HEK293 (cell line): Measurements from ENCODE around the gene ZNF334.

Experiments
- CTCF ChIA-PET: fragments of 350-600 bp; formaldehyde crosslinking; extraction: SDS; loops from one replicate; lab custom pipeline; 2021; ENCODE audit warnings: antibody characterized with exemption; lab: Yijun Ruan, JAX
- POLR2A ChIA-PET: fragments of 300-600 bp; formaldehyde crosslinking; extraction: SDS; loops from one replicate; lab custom pipeline; 2020; ENCODE audit warnings: antibody characterized with exemption, inconsistent platforms; lab: Yijun Ruan, JAX
- H3K27ac ChIP-seq: fragments of 200-500 bp; sonication (Bioruptor generic); 2 replicates; pipeline ENCODE4 v1.5.1; 2014; ENCODE audit warnings: low read depth, low read length, control low read depth, inconsistent platforms; ENCODE audit errors: extremely low read depth
- H3K36me3 ChIP-seq, 2 experiments: fragments of 200-500 bp in 1 of 2; sonication (Bioruptor generic) in 1 of 2; 1 replicate in 1 of 2; 2 replicates in 1 of 2; pipeline ENCODE4 v1.5.1; 2014 to 2017; ENCODE audit warnings: inconsistent platforms in 2 of 2, low read length in 2 of 2; ENCODE audit not compliant: control insufficient read depth in 2 of 2, insufficient read depth in 1 of 2
- H3K4me1 ChIP-seq: fragments of 200-500 bp; sonication (Bioruptor generic); 2 replicates; pipeline ENCODE4 v1.5.1; 2014; ENCODE audit warnings: mild to moderate bottlenecking, low read length, inconsistent platforms; ENCODE audit not compliant: control insufficient read depth, insufficient read depth
- H3K4me3 ChIP-seq: 2 replicates; pipeline ENCODE4 v1.5.1; 2011; ENCODE audit warnings: low read depth, mild to moderate bottlenecking, control low read depth, low read length, moderate library complexity
- H3K9me3 ChIP-seq: fragments of 200-500 bp; sonication (Bioruptor generic); 2 replicates; pipeline ENCODE4 v1.5.1; 2014; ENCODE audit warnings: low read depth, low read length, inconsistent platforms; ENCODE audit not compliant: control insufficient read depth, insufficient read depth
- BCL6B ChIP-seq: fragments of 450-650 bp; formaldehyde crosslinking; IDR thresholded peaks from 2 replicates; pipeline ENCODE4 v1.5.1; 2017; ENCODE audit warnings: missing biosample characterization, missing genetic modification characterization
- GLI4 ChIP-seq: fragments of 450-650 bp; formaldehyde crosslinking; IDR thresholded peaks from 2 replicates; pipeline ENCODE4 v1.5.1; 2016; ENCODE audit warnings: missing biosample characterization, missing genetic modification characterization
- OSR2 ChIP-seq: fragments of 450-650 bp; formaldehyde crosslinking; IDR thresholded peaks from 2 replicates; pipeline ENCODE4 v1.5.1; 2016; ENCODE audit warnings: missing biosample characterization, missing genetic modification characterization
- SALL2 ChIP-seq: fragments of 450-650 bp; formaldehyde crosslinking; IDR thresholded peaks from 2 replicates; pipeline ENCODE4 v1.5.0; 2017; ENCODE audit warnings: missing biosample characterization, mild to moderate bottlenecking, missing genetic modification characterization, borderline replicate concordance
- ZBTB17 ChIP-seq: fragments of 450-650 bp; formaldehyde crosslinking; IDR thresholded peaks from 2 replicates; pipeline ENCODE4 v1.5.1; 2016; ENCODE audit warnings: missing biosample characterization, missing genetic modification characterization
- ZNF221 ChIP-seq: fragments of 450-650 bp; formaldehyde crosslinking; IDR thresholded peaks from 2 replicates; pipeline ENCODE4 v1.5.1; 2017; ENCODE audit warnings: missing biosample characterization, missing genetic modification characterization, borderline replicate concordance
- ZNF292 ChIP-seq: fragments of 450-650 bp; formaldehyde crosslinking; IDR thresholded peaks from 2 replicates; pipeline ENCODE4 v1.5.1; 2016; ENCODE audit warnings: low read depth, missing biosample characterization, missing genetic modification characterization, borderline replicate concordance
- ZNF433 ChIP-seq: fragments of 450-650 bp; formaldehyde crosslinking; IDR thresholded peaks from 2 replicates; pipeline ENCODE4 v1.5.1; 2016; ENCODE audit warnings: missing biosample characterization, missing genetic modification characterization, low read depth
- ZNF473 ChIP-seq: fragments of 450-650 bp; formaldehyde crosslinking; IDR thresholded peaks from 2 replicates; pipeline ENCODE4 v1.5.1; 2017; ENCODE audit warnings: missing biosample characterization, missing genetic modification characterization
- ZNF518A ChIP-seq: fragments of 450-650 bp; formaldehyde crosslinking; conservative IDR thresholded peaks from 2 replicates; pipeline ENCODE4 v1.5.1; 2016; ENCODE audit warnings: low read depth, missing biosample characterization, missing genetic modification characterization
- ZNF549 ChIP-seq: fragments of 450-650 bp; IDR thresholded peaks from 2 replicates; pipeline ENCODE4 v1.5.1; 2018; ENCODE audit warnings: missing biosample characterization, missing genetic modification characterization, mild to moderate bottlenecking, inconsistent platforms, moderate library complexity
- ZNF596 ChIP-seq: fragments of 450-650 bp; IDR thresholded peaks from 2 replicates; pipeline ENCODE4 v1.5.0; 2018; ENCODE audit warnings: missing biosample characterization, mild to moderate bottlenecking, missing genetic modification characterization, moderate library complexity
- ZNF624 ChIP-seq: fragments of 450-650 bp; formaldehyde crosslinking; IDR thresholded peaks from 2 replicates; pipeline ENCODE4 v1.5.1; 2017; ENCODE audit warnings: missing biosample characterization, missing genetic modification characterization
- ZNF664 ChIP-seq: fragments of 450-650 bp; formaldehyde crosslinking; IDR thresholded peaks from 2 replicates; pipeline ENCODE4 v1.5.1; 2016; ENCODE audit warnings: missing biosample characterization, missing genetic modification characterization
- ZNF768 ChIP-seq: fragments of 450-650 bp; formaldehyde crosslinking; IDR thresholded peaks from 2 replicates; pipeline ENCODE4 v1.5.1; 2018; ENCODE audit warnings: missing biosample characterization, mild to moderate bottlenecking, missing genetic modification characterization
- ZNF830 ChIP-seq: fragments of 450-650 bp; IDR thresholded peaks from 2 replicates; pipeline ENCODE4 v1.5.0; 2018; ENCODE audit warnings: missing biosample characterization, missing genetic modification characterization, low read depth, mild to moderate bottlenecking, moderate library complexity
- TF ChIP-seq, protein P1 (sequence below): fragments of 450-650 bp; formaldehyde crosslinking; IDR thresholded peaks from 2 replicates; pipeline ENCODE4 v1.5.1; 2016; ENCODE audit warnings: missing biosample characterization, missing genetic modification characterization
- TF ChIP-seq, protein P2 (sequence below): fragments of 450-650 bp; formaldehyde crosslinking; IDR thresholded peaks from 2 replicates; pipeline ENCODE4 v1.5.1; 2017; ENCODE audit warnings: missing biosample characterization, missing genetic modification characterization

Gene ZNF334

GRCh38 chr20:46554828-46555227 lies 41.5 kb upstream of the ZNF334 start (continued):
- TF ChIP-seq ZNF518A (tag by site-specific recombination) (no peak), ZNF624 (tag by site-specific recombination) (no peak), GLI4 (no peak), ZNF596 (tag by site-specific recombination) (no peak), ZNF768 (tag by site-specific recombination) (no peak), ZNF664 (no peak), OSR2 (tag by site-specific recombination) (no peak), ZNF549 (tag by site-specific recombination) (no peak), BCL6B (no peak), ZNF473 (tag by site-specific recombination) (no peak)
- TF ChIP-seq, protein P1, sequence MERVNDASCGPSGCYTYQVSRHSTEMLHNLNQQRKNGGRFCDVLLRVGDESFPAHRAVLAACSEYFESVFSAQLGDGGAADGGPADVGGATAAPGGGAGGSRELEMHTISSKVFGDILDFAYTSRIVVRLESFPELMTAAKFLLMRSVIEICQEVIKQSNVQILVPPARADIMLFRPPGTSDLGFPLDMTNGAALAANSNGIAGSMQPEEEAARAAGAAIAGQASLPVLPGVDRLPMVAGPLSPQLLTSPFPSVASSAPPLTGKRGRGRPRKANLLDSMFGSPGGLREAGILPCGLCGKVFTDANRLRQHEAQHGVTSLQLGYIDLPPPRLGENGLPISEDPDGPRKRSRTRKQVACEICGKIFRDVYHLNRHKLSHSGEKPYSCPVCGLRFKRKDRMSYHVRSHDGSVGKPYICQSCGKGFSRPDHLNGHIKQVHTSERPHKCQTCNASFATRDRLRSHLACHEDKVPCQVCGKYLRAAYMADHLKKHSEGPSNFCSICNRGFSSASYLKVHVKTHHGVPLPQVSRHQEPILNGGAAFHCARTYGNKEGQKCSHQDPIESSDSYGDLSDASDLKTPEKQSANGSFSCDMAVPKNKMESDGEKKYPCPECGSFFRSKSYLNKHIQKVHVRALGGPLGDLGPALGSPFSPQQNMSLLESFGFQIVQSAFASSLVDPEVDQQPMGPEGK (tag by site-specific recombination) = no peak
- TF ChIP-seq, all 188 proteins: peak for 0

DNA sequence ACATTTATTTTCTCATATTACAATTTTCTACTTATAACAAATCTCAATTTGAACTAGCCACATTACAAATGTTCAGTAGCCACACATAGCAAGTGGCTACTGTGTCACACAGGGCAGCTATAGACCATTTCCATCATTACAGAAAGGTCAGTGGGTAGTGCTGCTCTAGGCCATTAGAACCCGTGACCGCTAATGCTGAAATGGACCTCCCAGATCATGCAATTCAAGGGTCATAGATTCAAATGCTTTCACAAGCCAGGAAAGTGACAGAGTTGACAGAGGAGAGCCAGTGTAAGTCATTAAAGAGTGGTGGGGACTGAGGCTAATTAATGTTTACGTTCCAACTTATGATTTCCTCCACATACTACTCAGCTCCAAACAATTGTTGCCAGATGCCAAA lies 40.6 kb upstream of the ZNF334 start:
- no peaks in the 10 kb centered on the region for H3K36me3 ChIP-seq
- no peak overlapping the region for H3K27ac ChIP-seq
- 0 out of 2 replicates have a peak, but pooled peaks cover 2% of the 10 kb centered on the region for H3K4me1 ChIP-seq
- no peaks in the 10 kb centered on the region for H3K9me3 ChIP-seq
- ChIA-PET CTCF (interaction anchor here (2.3 kb wide), 1 partner anchor 8 kb away, joined by 10 read pairs; no protein-coding TSS in a partner anchor), POLR2A (no interaction called here)
- no peak overlapping the region for H3K4me3 ChIP-seq
- TF ChIP-seq SALL2 = no peak
- no peak for TF ChIP-seq ZNF433 (tag by site-specific recombination)
- no peak for TF ChIP-seq ZNF221 (tag by site-specific recombination)
- no peak for TF ChIP-seq OSR2 (tag by site-specific recombination)
- no peak for TF ChIP-seq ZNF830 (tag by site-specific recombination)
- no peak for TF ChIP-seq ZNF292
- TF ChIP-seq ZBTB17 (tag by site-specific recombination) = no peak
- TF ChIP-seq, protein P2, sequence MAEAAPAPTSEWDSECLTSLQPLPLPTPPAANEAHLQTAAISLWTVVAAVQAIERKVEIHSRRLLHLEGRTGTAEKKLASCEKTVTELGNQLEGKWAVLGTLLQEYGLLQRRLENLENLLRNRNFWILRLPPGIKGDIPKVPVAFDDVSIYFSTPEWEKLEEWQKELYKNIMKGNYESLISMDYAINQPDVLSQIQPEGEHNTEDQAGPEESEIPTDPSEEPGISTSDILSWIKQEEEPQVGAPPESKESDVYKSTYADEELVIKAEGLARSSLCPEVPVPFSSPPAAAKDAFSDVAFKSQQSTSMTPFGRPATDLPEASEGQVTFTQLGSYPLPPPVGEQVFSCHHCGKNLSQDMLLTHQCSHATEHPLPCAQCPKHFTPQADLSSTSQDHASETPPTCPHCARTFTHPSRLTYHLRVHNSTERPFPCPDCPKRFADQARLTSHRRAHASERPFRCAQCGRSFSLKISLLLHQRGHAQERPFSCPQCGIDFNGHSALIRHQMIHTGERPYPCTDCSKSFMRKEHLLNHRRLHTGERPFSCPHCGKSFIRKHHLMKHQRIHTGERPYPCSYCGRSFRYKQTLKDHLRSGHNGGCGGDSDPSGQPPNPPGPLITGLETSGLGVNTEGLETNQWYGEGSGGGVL (tag by site-specific recombination) = no peak
- TF ChIP-seq, all 188 proteins: peak for 0
